Kidney epithelial cell (primary cell): Measurements from ENCODE around the gene RYR3. TPM values are rescaled to one million over a fixed set of nuclear protein-coding genes. Genes with fewer than 3 reads are reported as not detected.
A peak's percentile ranks its signal among the peaks of the same experiment; 100 is the strongest.

Experiments used
- DNase-seq: peaks from one replicate; pipeline ENCODE4 v3.0.0-alpha.2; 2010; ENCODE audit warnings: low read depth
- H3K27me3 ChIP-seq: 2 replicates; pipeline ENCODE4 v1.6.0; 2011; ENCODE audit warnings: low read length; ENCODE audit not compliant: control insufficient read depth, insufficient read depth
- H3K36me3 ChIP-seq: 2 replicates; pipeline ENCODE4 v1.5.1; 2011; ENCODE audit warnings: low read length; ENCODE audit not compliant: control insufficient read depth, insufficient read depth
- H3K4me3 ChIP-seq: 2 replicates; pipeline ENCODE4 v1.5.1; 2011; ENCODE audit warnings: low read depth, mild to moderate bottlenecking, control low read depth, low read length
- total RNA-seq: library from RNA; depleted of rRNA; stranded (reverse); fragments of >200 nt; gene quantifications from 2 replicates; pipeline ENCODE4 v1.2.3, GENCODE V29; 2015
- TF ChIP-seq, protein P1 (sequence below): IDR thresholded peaks from 2 replicates; pipeline ENCODE4 v1.5.1; 2011; ENCODE audit warnings: mild to moderate bottlenecking, moderate library complexity, low read length, control low read depth, inconsistent platforms; ENCODE audit not compliant: insufficient read depth, poor library complexity, severe bottlenecking

The RYR3 gene
- total RNA-seq, 1 donor from 2014 or later: 0.50 TPM

DNA sequence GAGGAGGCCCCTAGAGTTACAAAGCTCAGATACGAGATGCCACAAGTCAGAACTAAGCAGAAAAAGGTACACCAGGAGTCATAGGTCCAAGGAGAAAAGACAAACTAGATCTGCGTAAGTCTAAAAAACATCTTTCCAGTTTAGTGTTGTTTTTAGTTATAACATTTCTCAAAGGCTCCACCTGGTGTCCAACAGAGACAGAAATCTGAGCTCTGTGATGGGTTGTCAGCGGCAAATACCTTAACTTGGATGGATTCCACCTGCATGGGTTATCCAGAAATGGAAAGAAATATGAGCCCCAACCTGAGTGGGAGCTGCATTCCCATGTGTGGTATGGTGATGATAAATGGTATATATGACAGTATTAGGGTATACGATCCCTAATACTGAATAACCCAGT lies 418.9 kb downstream of the RYR3 start:
- TF ChIP-seq, protein P1, sequence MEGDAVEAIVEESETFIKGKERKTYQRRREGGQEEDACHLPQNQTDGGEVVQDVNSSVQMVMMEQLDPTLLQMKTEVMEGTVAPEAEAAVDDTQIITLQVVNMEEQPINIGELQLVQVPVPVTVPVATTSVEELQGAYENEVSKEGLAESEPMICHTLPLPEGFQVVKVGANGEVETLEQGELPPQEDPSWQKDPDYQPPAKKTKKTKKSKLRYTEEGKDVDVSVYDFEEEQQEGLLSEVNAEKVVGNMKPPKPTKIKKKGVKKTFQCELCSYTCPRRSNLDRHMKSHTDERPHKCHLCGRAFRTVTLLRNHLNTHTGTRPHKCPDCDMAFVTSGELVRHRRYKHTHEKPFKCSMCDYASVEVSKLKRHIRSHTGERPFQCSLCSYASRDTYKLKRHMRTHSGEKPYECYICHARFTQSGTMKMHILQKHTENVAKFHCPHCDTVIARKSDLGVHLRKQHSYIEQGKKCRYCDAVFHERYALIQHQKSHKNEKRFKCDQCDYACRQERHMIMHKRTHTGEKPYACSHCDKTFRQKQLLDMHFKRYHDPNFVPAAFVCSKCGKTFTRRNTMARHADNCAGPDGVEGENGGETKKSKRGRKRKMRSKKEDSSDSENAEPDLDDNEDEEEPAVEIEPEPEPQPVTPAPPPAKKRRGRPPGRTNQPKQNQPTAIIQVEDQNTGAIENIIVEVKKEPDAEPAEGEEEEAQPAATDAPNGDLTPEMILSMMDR: peak; percentile 53
- Histone ChIP-seq H3K4me3 (no peak overlapping the region), H3K36me3 (no peaks in the 10 kb centered on the region), H3K27me3 (no peaks in the 10 kb centered on the region)
- DNase-seq: no peak

GRCh38 chr15:33730815-33731214 lies 420.0 kb downstream of the RYR3 start:
- H3K4me3 ChIP-seq: no peak overlapping the region
- no peaks in the 10 kb centered on the region for H3K36me3 ChIP-seq
- TF ChIP-seq, protein P1: no peak
- H3K27me3 ChIP-seq: no peaks in the 10 kb centered on the region
- no peak for DNase-seq

DNA sequence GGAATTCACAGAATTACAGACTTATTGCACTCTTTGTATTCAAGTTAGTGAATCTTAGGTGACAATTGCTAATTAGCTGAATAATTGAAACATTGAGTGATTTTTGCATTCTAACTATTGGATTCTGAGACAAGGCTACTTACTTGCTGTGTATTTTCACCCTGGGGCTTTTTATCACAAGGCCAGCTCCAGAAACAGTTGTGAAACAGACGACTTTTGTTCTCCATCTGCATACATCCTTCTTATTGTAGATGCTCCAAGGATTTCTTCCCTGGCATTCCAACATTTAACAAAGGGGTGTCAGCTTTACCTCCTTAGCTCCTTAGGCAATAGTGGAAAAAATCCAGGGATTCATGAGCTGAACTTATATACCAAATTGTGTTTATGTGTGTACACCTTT lies 424.4 kb downstream of the RYR3 start:
- TF ChIP-seq, protein P1: no peak
- Histone ChIP-seq H3K36me3 (no peaks in the 10 kb centered on the region), H3K4me3 (no peak overlapping the region), H3K27me3 (no peaks in the 10 kb centered on the region)
- no peak for DNase-seq

DNA sequence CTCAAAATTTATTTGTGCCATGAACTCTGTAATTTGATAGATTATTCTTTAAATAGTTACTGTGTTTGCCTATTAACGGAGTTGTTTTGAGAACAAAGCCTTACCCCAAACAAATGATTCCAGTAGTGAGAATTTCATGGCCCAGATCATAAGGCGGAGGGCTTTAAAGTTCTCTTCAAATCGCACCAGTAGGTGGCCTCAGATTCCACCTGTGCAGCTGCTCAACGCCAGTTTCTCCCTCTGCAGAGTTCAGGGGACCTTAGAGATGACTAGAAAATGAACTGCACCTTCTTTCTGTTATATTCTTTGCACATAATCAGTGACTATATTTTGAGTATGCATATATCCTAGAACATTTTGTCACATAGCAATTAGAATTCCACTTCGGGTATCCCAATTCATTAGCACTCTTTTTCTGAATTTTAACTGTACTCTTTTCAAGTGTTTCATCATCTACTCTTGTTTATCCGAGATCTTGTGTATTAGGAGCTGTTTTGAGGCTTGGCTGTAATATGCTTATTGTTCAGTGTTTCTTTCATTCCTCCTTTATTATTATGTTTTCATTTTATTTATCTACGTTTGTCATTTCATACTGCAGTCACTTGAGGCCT lies 425.0 kb downstream of the RYR3 start:
- no peaks in the 10 kb centered on the region for H3K36me3 ChIP-seq
- DNase-seq: no peak
- TF ChIP-seq, protein P1: peak; percentile 76
- H3K27me3 ChIP-seq: no peaks in the 10 kb centered on the region
- no peak overlapping the region for H3K4me3 ChIP-seq

- no peaks in the 10 kb centered on the region for H3K36me3 ChIP-seq
- no peaks in the 10 kb centered on the region for H3K27me3 ChIP-seq
- no peak overlapping the region for H3K4me3 ChIP-seq
- DNase-seq: no peak
- TF ChIP-seq, protein P1: peak; percentile 88
Observed at GRCh38 chr15:33737687-33738601, 427.2 kb downstream of the RYR3 start.
